Stimulated activated CD4-positive, alpha-beta T cell treated with anti-CD3 and anti-CD28 coated beads, TNF-alpha, amount 100 ng/mL, for 4 hours (primary cell): Measurements from ENCODE around the gene LGR4.

Source experiments
- DNase-seq, 3 experiments: peaks; one replicate each; pipeline ENCODE4 v3.0.0-alpha.2; 2020; ENCODE audit warnings: low read depth in 3 of 3

The LGR4 gene

GRCh38 chr11:27485930-27486773 lies 13.6 kb upstream of the LGR4 start:
- peak in 1 of 3 experiments; percentile 18 for DNase-seq

DNA sequence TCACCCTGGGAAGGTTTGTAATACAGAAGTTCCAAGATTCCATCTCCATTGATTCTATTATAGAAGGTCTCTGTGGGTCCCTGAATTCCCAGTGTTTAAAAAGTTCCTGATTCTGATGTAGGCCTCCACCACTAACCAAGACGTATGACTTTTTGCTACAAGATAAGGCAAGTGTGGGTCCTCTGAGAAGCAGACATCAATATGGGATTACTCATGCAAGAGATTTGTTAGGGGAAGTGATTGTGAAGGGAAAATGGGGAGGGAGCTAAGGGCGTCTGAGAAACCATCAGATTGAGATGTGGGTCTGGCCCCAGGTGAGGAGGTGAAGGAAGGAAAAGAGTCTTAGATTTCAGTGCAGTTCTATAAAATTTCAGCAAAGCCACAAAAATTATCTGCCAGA lies 10.2 kb upstream of the LGR4 start:
- DNase-seq, result no peak

GRCh38 chr11:27481992-27482391 lies 9.4 kb upstream of the LGR4 start:
- DNase-seq, result no peak

DNA sequence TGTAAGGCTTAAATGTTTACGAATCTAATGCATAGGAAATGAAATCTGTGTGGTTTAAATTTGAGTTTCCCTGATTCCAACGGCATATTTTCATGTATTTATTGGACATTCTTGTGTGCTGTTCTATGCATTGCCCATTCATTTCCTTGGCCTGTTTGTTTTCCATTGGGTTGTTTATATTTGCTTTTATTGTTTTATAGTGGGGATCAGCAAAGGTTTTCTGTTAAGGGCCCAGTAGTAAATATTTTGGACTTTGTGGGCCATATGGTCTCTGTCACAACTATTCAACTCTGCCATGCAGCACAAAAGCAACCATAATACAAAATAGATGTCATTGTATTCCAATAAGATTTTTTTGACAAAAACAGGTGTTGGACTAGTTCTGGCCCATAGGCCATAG lies 5.2 kb upstream of the LGR4 start:
- no peak for DNase-seq

- DNase-seq, result no peak
Measured at GRCh38 chr11:27477243-27477642, 4.7 kb upstream of the LGR4 start.

GRCh38 chr11:27475622-27476021 lies 3.0 kb upstream of the LGR4 start:
- no peak for DNase-seq

DNA sequence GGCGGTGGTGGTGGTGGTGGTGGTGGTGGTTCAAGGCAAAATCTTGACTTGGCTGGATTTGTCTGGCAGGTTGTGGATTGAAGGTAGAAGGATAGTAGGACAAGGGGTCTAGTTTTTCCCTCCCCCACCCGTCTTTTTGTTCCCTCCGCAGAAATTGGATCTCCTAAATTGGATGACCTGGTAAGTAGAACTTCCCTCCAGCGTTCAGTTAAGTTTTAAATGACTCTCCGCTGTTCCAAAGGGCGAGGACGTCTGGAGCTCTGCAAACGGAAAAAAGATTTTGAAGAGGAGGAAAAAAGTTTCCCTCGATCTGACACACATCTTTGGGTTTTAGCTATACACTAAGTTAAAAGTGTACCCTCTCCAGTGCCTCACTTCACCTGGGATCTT lies 422 bp upstream of the LGR4 start:
- DNase-seq, result no peak

DNA sequence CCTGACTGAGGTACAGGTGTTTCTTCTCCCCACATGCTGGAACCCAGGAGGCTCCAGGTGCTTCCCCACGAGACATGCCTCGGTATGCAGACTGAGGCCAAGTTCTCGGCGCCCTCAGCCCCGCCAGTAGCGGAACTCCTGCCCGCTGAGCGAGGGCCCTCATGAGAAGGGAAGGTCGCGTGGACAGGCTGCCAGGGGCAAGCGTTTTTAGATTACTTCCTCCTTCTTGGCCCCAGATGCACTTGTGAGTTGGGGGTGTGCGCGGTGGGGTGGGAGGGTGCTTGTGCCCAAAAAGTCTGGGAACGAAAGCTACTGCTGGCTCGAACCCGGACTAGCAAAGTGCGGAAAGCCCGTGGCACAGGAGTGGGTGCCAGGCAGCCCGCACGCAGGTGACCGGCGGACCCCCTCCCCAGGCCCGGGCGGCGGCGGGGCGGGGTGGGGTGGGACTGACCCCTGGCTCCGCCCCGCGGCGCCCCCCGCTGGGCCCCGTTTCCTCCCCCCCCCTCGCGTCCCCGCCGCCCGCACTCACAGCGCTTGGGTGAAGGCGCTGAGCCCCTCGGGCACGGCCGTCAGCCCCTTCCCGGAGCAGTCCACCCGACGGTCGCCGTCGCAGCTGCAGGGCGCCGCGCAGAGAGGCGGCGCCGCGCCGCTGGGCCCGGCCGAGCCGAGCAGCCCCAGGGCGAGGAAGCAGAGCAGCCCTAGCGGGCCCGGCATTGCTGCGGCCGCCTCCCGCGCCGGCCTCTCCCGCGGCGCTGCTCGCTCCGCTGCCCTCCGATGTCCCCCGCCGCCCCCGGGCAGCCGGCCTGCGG lies 797 bp downstream of the LGR4 start:
- DNase-seq, result peak in 1 of 3 experiments; percentile 7

DNA sequence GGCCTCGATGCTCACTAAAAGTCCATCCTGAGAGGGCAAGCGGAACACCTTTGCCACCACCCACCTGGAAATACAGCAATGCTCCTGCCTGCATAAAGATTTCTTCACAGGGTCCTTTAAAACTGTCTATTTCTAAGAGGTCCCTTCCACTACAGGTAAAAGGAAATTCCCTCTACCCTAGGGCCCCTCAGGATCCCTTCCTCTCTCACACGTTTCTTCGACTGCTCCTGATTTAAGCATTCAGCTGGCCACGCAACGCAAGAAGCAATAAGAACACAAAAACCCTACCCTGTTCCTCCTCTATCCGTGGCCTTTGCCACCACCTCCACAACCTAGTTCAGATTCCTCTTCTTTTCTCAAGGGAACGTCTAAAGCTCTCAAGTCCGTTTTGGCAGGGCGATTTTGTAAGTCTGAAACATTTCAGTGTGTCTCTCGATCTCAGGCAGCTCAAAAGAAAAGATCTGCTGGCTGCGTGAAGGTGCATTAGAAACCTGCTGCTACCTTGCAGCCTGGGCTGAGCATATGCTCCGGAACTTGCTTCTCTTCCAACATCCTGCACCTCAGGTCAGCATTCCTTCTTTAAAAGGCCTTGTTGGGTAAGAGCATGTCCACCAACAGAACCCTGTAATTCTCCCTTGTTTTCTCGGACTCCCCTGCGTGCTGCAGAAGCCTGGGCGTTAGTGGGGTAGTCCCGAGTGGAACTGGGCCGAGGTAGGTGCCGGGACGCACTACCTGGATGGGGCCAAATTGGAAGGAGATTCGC lies 1.6 kb downstream of the LGR4 start:
- no peak for DNase-seq

GRCh38 chr11:27470166-27470565 lies 2.4 kb downstream of the LGR4 start:
- no peak for DNase-seq

DNA sequence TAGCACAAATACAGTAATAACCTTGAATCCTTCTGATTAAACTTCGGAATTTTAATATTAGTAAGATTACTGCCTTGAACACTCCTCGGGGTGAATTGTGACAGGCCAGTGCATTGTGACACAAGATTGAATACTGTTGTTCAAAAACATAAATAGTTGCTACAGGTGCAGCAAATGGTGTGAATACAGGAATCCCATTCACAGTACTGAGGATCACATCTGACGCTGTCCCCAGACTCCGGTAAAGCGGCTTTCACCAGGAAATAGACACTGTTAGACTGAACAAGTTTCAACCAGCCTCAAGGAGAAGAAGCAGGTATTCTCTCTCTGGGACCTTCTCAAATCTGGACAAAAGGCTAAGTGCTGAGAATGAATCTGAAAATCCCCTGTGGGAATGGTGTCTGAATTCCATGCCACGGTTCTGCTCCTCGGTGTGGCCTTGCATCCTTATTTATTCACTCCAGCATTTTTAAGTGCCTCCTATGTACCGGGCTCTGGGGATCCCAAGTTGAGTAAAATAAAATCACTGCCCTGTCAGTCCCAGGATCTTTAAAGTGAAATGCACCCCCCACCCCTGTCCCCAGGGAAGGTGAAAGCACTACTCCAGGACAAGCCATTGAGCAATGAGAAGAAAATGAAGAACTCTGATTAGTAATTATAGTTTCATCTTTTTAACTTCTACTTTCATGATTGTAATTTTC lies 3.4 kb downstream of the LGR4 start:
- DNase-seq, result no peak

- no peak for DNase-seq
Measured at GRCh38 chr11:27468209-27468994, 4.2 kb downstream of the LGR4 start.

GRCh38 chr11:27467181-27467913 lies 5.2 kb downstream of the LGR4 start:
- no peak for DNase-seq

GRCh38 chr11:27466363-27466762 lies 6.2 kb downstream of the LGR4 start:
- DNase-seq, result no peak

- no peak for DNase-seq
Measured at GRCh38 chr11:27465629-27466028, 7.0 kb downstream of the LGR4 start.

GRCh38 chr11:27464909-27465308 lies 7.7 kb downstream of the LGR4 start:
- no peak for DNase-seq

DNA sequence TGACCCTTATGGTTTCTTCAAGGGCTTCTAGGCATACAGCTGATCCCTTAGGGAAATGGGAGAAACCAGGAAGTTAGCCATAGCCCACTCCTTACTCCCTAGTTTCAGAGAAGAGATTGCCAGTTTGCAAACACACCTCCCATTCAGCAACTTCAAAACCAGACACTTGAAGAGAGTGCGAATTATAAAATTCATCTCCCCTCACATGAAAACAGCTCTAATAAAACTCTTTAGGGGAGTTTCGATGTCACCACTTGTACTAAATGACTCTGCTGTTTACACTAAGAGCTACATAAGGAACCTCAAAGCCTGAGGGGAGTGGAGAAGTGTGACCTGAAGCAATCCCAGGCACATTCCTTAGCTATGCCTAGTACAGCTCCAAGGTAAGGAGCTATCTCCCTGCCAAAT lies 8.3 kb downstream of the LGR4 start:
- no peak for DNase-seq

DNA sequence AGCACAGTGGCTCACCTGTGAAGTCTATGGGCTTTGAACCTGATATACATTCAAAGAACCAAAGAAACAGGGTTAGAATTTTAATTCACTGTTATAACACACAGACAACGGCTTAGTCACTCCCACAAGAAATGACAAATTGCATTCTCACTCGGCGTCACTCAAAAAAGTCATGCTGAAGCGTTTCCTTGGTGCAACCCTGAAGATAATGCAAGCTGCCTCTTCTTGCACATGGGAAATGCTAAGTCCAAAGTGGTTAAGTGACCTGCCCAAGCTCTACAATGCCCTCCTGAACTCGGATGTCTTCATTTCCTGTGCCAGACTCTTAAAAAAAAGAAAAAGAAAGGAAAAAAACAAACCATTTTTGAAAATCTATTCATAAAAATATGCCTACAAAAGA lies 10.0 kb downstream of the LGR4 start:
- no peak for DNase-seq

DNA sequence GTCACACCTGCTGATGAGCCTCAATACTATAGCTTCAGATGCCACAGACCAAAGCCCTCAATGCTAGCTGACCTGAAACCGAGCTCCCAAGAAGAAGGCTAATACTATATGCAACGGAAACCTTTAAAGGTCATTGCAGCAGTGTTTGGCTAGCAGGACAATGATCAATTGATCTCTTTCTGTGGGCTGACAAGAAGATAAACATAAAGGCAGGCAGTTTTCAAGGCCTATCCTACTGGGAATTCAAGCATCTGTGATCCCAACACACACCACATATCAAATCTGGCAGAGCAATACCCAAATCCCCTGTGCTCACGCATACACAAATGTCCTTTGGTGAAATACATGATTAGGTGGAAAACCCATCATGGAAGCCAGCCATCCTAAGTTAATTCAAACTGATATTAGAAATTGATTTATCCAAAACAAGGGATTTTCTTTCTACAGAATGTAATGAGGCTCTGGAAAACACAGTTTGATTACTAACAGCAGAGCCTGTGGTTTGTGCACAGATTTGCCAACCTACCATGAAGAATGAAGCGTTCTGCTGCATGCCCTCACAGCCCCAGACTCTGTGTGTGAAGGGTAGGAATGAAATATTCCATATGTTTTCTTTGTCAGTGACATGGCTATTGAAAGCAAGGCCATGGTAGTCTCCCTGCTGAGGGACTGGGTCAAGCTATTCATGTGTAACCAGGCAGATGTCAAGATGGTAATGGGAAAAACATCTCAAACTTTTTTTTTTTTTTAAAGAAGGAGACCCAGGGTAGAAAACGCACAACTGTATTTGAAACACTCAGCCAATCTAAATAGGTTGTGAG lies 12.2 kb downstream of the LGR4 start:
- no peak for DNase-seq
